Stimulated activated CD4-positive, alpha-beta T cell treated with anti-CD3 and anti-CD28 coated beads, Interleukin-2, amount 100 ng/mL, for 4 hours (primary cell): ENCODE data around the gene SEC31B.

ENCODE experiments used
- DNase-seq: peaks from one replicate; pipeline ENCODE4 v3.0.0-alpha.2; 2020; ENCODE audit warnings: low read depth

The SEC31B gene, protein sequence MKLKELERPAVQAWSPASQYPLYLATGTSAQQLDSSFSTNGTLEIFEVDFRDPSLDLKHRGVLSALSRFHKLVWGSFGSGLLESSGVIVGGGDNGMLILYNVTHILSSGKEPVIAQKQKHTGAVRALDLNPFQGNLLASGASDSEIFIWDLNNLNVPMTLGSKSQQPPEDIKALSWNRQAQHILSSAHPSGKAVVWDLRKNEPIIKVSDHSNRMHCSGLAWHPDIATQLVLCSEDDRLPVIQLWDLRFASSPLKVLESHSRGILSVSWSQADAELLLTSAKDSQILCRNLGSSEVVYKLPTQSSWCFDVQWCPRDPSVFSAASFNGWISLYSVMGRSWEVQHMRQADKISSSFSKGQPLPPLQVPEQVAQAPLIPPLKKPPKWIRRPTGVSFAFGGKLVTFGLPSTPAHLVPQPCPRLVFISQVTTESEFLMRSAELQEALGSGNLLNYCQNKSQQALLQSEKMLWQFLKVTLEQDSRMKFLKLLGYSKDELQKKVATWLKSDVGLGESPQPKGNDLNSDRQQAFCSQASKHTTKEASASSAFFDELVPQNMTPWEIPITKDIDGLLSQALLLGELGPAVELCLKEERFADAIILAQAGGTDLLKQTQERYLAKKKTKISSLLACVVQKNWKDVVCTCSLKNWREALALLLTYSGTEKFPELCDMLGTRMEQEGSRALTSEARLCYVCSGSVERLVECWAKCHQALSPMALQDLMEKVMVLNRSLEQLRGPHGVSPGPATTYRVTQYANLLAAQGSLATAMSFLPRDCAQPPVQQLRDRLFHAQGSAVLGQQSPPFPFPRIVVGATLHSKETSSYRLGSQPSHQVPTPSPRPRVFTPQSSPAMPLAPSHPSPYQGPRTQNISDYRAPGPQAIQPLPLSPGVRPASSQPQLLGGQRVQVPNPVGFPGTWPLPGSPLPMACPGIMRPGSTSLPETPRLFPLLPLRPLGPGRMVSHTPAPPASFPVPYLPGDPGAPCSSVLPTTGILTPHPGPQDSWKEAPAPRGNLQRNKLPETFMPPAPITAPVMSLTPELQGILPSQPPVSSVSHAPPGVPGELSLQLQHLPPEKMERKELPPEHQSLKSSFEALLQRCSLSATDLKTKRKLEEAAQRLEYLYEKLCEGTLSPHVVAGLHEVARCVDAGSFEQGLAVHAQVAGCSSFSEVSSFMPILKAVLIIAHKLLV

DNA sequence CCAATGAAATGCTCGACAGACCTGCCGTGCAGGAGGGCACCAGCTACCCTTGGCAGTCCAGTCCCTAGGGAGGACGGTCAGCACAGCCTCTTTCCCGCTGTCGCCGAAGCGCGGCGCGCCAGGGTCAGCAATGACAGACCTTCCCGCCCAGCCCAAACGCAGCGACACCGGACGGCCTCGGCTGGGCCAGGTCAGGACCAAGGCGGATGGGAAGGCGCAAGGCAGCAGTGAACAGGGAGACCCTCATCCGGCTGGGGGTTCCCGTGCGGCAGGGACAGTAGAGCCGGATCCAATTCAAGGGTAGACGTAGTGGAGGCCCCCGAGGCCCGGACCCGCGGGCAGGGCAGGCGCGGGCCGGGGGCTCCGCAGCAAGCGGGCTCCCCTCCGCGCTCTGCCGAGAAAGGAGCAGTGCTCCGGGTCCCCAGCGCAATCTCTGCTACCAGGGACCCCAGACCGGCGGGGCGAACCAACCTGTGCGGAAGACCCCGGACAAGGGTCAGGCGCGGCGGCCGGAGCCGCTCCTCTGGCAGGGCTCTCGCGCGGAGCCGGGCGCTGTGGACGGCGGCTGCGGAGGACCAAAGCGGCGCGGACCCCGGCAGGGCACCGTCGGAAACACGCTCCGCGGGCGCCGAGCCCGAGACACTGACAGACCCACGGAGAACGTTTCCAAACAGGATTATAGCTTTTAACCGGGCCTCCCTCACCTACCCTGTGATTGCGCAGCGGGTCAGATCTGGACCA, at the start of gene SEC31B:
TSS of gene SEC31B (minus strand) at position 551 of the 741 bp plus-strand sequence. CDS start 2,909 bp downstream, outside the sequence.
- no peak for DNase-seq

DNA sequence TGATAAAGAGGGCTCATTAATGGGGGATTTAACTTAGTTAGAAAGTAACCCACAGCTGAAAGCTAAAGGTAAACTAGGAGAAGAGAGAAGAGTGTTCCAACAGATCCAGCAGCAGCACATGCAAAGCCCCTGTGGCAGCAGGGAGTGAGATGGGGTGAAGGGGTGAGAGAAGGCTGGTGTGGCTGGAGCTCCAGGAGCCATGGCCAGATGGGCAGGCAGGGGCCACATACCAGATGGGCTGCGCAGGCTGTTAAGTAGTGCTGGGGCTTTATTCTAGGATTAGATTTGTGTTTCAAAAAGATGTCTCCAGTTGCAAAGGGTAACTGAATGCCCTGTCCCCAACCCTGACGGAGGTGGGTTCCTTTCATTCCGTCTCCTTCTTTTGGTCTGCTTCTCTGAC, 49.3 kb upstream of the SEC31B start:
- DNase-seq: no peak

DNA sequence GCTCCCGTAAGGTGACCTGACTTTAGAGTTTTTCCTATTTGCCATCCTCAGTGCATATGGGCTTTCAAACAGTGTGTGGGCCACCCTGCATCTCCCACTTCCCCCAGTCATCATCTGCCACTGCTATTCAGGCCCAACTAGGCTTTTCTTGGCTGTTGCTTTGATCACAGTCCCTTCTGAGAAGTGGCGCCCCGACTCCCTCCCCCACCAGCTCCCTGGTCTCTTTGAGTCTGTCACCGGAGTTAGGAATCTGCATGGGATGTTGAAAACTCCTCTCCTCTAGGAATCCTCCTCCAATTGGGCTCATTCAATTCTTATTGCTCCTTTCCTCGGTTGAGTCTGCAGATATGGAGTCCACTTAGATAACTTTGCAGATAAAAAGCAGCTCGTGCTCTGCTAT, 48.2 kb upstream of the SEC31B start:
- DNase-seq: no peak

DNA sequence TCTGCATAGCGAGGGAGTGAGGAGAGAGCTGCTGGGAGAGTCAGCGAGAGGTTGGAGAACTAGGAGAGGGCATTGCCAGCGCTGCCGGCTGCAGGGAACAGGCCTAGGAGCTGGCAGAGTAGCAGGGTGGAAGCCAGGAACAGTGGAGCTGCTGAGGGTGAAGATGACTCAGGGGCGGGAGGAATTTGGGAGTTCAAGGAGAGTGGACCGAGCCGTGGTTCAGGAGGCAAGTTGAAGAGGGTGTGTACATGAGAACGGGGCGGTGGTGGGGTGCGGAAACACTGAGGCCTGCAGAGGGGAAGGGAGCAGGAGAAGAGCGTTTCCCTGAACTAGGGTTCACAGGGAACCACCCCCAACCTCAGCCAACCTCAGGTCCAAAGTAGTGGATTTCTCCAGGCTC, 47.6 kb upstream of the SEC31B start:
- DNase-seq: no peak

DNA sequence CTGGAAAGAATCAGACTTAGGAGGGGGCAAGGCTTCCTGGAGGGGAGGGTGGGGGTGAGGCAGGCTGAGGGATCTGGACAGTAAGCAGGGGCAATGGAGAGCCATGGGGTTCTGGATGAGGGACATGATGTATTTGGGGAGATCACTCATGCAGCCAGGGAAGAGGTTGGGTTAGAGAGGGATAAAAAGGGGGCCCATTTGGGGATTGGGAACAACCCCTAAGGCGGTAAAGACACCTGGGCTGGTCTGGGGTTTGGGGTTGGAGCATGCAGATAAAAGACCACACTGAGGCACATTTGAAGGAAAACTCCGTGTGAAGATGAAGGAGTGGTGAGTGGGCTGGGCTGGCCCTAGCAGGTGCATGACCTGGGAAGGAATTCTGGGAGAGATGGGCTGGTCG, 46.9 kb upstream of the SEC31B start:
- DNase-seq: no peak

DNA sequence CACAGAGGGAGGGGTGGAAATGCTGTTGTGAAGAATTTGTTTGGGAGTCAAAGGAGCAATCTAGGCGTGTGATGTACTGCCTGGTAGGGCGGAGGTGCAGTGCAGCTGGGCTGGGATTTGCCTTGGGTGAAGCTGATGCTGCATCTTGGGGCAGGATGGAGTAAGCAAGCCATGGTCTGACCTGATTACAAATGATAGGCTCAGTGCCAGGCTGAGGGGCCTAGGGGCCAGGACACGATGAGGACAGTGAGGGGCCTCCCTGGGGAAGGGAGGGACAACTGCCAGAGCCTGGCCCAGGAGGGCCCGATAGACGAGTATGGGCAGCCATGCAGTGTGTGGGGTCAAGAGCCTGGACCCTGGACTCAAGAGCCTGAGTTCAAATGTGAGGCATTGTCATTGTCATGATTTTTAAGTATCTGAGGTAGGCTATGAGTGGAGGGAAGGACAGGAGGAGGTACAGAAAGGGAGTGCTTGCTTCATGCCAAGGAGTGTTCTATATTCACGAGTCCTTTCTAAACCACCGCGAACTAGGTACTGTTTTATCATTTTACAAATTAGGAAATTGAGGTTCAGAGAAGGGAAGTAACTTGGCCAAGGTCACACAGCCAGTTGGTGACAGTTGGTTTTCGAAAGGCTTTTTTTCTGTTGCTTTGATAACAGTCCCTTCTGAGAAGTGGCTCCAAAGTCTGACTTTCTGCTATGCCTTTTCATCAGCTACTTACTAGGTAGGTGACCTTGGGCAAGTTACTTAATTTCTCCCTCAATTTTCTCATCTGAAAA, 45.7 kb upstream of the SEC31B start:
- no peak for DNase-seq

DNA sequence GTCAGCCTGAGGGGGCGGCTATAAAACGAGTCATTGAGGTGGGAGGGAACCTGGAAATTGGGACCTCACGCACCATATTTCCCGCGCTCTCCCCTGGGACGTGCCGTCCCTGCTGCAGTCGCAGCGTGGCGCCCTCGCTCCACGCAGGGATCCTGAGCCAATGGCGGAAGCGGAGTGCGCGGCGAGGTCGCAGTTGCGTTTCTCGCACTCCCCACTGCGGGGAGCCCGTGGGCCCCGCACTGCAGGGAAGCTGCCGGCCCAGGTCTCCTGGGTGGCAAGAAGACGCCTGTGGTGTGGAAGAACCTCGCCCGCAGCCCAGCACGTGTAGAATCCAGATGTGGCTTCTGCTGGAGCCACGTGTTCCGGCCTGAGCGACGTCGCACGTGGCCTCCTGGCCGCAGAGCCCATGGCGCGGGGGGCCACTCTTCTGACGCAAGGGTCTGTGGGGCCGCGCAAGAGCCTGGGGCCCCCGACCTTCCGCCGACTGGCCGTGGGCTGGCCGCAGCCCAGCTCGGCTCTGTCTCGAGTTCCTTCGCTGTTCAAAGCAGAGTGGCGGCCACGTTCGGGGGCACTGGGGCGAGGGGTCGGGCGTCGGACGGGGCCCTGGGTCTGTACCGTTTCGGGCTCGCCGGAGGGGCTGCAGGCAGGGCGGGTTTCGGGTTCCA, 42.5 kb upstream of the SEC31B start:
- peak; percentile 71 for DNase-seq

DNA sequence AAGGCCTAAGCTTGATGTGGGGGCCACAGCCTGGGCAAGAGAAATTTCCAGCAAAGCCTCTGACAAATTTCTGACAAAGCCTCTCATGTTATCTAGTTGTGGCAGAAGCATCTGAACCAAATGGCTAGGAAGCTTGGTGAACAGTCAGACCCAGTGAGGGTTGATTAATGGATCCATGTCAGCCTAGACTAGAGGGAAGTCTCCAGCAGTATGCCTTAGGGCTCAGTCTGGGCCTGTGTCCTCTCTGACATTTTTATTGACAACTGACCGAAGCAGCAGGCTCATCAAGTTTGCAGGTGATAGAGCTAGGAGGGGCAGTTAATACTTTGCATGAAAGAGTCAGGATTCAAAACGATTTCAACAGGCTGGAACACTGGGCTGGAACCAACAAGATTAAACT, 41.3 kb upstream of the SEC31B start:
- no peak for DNase-seq

DNA sequence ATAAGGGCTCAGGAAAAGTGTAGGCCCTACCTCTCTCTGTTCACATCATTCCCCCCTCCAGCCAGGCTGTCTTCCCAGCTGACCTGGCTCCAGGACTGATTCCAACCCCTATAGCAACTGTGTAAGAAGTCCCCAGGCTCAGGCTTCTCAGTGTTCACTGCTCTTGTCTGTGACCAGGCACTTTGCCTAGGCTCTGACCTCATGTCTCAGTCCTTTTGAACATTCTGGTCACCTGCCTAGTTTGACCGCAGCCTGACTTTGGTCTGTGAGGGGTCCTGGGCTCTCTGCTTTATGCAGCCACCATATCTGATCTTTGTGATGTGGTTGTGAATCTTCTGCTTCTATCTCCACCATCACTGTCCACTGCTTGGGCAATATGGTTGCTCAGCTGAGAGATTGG, 40.6 kb upstream of the SEC31B start:
- DNase-seq: no peak

DNA sequence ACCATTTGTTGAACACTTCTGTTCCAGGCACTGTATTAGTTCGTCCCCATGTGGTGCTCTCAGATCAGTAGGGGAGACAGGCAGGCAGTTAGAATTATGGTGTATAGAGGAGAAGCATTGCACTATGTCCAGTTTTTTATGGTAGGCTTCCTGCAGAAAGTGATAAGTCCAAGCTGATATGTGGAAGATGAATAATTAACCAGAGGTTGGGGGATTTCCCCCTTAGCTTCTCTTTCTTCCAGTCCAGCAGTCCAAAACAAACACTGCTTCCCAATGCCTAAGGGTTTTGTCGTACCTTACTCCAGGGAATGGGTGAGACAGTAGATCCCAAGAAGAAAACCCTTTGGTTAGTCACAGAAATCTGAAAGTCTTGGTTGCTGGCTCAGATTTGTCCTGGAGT, 35.2 kb upstream of the SEC31B start:
- DNase-seq: no peak

DNA sequence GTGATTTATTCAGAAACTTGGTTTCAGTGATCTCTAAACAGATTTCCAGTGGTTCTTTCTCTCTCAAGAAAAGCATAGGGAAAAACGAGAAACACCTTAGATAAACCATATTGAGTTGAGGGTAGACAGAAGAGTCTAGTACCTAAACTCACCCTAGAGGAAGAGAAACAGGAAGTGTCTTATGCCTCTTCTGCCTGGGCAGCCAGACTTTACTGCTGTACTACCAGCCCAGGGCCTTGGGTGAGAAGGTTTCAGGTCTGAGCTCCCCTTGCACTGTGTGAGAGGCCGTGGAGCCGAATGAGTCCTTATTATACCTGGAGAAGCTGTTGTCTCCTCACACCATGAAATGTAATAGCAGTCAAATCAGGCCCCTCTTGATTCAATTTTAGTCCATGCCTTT, 34.3 kb upstream of the SEC31B start:
- DNase-seq: no peak

DNA sequence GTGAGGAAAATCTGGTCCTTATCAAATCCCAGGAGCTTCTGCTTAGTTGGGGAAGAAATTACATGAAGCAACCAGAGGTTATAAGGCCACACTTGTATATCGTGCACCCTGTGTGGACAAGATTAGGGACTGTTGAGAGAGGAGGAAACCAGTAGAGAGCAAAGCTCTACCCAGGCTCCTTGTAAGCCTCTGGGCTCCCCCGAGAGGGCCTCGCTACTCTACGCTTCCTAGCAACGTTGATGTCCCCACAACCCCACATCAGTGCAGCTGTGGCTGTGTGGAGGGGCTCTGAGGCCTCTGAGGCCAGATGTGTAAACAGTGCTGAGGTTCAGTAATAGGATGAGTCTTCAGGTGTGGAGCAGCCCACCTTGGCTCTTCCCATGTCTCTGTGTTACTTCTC, 32.1 kb upstream of the SEC31B start:
- DNase-seq: no peak

DNA sequence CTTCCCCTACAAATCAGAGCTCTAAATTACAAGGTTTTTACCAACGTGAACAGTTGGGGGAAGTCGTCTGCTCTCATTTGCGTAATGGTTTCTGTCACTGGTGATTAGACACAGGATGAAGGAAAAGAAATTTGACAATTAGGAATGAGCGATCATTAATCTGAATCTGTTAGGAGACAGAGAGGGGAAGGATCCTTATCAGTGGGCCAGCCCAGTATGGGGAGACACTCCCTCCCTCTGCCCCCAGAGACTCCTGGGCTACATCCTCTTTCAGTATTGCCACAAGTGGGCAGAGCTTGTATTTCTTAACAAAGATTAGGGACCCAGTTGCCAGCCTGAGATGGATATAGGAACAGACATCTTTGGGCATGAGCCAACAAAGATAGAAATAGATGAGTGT, 31.5 kb upstream of the SEC31B start:
- no peak for DNase-seq

DNA sequence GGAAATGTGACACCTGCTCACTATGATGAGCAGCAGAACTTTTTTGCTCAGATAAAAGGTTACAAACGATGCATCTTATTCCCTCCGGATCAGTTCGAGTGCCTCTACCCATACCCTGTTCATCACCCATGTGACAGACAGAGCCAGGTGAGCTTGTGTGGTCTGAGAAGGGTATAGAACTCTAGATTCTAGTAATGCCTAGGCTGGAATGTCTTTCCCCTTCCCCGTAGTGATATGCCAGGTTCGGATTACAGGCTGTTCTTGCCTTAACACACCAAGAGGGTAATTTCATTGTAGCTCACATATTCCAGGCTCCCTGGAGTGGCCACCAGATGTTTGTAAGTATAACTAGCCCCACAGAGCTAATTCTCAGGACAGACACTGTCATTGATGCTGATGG, 25.3 kb upstream of the SEC31B start:
- no peak for DNase-seq

DNA sequence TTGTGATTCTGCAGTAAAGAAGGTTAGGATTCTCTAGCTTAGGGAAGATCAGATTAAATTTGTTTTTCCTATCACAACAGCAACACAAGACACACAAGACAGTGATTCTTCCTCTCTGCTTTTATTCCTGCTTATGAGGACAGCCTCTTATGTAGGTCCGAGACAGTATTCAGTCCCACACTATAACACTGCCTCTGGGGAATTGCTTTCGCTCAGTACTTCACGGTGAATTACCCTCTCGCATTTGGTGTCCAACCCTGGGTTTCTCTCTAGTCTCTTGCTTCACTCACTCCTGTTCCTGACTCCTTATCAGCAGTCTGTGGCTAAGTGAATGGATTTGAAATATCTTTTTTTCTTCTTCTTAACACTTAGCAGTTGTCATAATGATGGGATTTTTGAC, 17.8 kb upstream of the SEC31B start:
- DNase-seq: no peak

DNA sequence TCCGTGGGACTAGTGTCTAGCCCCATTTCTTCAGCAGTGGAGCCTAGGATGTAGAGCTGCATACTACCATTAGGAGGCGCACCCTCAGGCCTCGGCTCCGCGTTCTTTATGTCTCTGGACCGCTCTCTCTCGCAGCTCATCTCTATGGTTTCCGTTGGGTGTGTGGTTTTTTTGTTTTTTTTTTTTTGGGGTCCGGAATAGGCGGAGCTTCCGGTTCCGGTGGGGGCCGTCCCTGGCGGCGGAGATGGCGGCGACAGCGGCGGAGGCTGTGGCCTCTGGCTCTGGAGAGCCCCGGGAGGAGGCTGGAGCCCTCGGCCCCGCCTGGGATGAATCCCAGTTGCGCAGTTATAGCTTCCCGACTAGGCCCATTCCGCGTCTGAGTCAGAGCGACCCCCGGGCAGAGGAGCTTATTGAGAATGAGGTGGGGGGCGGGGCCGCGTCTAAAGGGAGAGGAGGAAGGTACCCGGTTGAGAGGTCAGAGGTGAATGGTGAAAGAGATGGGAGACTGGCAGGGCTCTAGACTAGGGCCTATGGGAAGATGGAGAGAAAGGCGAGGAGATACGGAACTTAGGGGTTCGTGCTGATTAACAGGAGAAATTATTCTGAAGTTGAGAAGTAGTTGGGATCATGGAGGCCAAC, 16.2 kb upstream of the SEC31B start, which contains the start of gene HIF1AN:
TSS of gene HIF1AN (plus strand) at position 229 of the 639 bp plus-strand sequence. CDS start at position 245, 16 bp downstream.
- peak; percentile 86 for DNase-seq

DNA sequence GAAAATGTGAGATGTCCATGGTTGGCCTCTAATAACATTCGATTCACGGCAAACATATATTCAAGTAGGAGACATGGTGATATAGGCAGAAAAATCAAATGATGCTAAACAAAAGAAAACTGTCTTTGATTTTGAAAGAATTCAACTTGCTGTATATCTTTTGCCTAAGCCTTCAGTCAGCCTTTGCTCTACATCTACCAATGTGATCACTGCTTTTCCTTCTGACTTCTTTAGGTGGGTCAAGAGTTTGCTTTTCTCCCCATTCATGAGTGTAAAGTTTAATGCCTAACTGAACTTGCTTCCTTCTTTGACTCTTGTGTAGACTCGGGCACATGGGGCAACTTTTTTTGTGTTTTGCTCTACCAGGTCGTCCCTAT, 15.7 kb upstream of the SEC31B start:
- no peak for DNase-seq

DNA sequence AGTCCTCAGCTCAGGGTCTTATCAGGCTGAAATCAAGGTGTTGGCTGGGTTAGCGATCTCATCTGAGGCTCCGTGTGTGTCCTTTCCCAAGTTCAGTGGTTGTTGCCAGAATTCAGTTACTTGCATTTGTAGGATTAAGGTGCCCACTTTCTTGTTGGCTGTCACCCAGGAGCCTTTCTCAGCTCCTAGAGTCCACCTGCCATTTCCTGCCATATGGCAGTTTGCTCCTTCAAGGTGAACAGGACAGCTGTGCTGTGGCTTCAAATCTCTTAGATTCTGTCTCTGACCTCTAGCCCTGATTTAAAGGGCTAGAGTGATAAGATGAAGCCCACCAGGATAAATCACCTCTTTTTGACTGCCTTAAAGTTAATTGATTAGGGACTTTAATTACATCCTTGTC, 15.1 kb upstream of the SEC31B start:
- DNase-seq: no peak

DNA sequence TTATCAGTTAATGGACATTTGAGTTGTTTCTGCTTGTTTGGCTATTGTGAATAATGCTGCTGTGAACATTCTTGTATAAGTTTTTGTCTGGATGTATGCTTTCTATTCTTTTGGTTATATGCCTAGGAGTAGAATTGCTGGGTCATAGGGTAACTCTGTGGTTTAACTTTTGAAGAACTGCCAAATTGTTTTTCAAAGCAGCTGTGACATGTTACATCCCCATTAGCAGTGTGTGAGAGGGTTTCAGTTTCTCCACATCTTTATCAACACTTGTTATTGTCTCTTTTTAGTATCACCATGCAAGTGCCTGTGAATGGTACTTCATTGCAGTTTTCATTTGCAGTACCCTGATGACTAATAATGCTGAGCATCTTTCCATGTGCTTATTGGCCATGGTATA, 12.1 kb upstream of the SEC31B start:
- no peak for DNase-seq
